H1 (cell line): Measurements from ENCODE around the gene SLC31A2. TPM values are rescaled to one million over a fixed set of nuclear protein-coding genes. Genes with fewer than 3 reads are reported as not detected.

Experiments used
- HDAC6 ChIP-seq: IDR thresholded peaks from one replicate; pipeline ENCODE4 v1.7.1; 2012; ENCODE audit warnings: low read depth, mild to moderate bottlenecking, inconsistent platforms, low read length, moderate library complexity
- RBBP5 ChIP-seq: IDR thresholded peaks from 2 replicates; pipeline ENCODE4 v1.7.1; 2012; ENCODE audit warnings: low read depth, mild to moderate bottlenecking, inconsistent platforms, low read length, moderate library complexity, borderline replicate concordance
- polyA plus RNA-seq, 7 experiments: library from polyadenylated mRNA; depleted of rRNA in 3 of 7; stranded (reverse) in 5 of 7; unstranded in 2 of 7; fragments of >200 nt in 5 of 7; fragments of 200-250 nt in 2 of 7; gene quantifications; 1 replicate in 5 of 7; 2 replicates in 1 of 7; 4 replicates in 1 of 7; pipeline versions ENCODE4 v1.2.1 to v1.2.3, GENCODE V29; 2011 to 2013; ENCODE audit warnings: missing spikeins in 2 of 7, mixed read lengths in 2 of 7
- total RNA-seq: library from RNA; stranded (reverse); fragmentation: NEBNext Ultra II Directional; extraction: Animal tissue kit (Norgen Biotek cat#: 25700); gene quantifications from 2 replicates; pipeline ENCODE4 v1.2.1, GENCODE V29; 2021

The SLC31A2 gene
- total and polyA plus RNA-seq, 2 of the 8 experiments (the other 6 are each of a cell fraction or from before 2014, with no cell fraction given), result 2.0 to 2.9 TPM

DNA sequence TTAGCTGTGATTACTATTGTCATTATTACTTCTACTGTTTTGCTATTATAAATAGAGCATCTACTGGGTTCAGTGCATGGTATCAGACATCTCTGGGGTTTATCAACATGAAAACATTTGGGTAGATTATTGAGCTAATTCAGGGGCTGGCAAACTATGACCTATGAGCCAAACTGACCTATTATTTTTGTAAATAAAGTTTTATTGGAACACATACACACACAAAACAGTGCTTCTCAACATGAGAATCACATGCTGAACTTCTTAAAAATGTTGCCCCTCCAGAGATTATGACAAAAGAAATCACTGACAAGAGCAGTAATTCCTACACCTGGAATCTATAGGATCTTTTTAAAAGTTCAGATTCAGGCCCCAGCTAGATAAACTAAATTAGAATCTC, 30.4 kb downstream of the SLC31A2 start (continued):
- no peak for TF ChIP-seq RBBP5
- TF ChIP-seq HDAC6, result no peak
